BLaER1 (cell line): ENCODE measurements around the gene RCOR2.
A peak's percentile ranks its signal among the peaks of the same experiment; 100 is the strongest.

ENCODE experiments used
- H3K27ac ChIP-seq: shearing (Covaris generic); formaldehyde crosslinking; 2 replicates; pipeline ENCODE4 v1.8.1; 2022
- H3K27me3 ChIP-seq: shearing (Covaris generic); formaldehyde crosslinking; 2 replicates; pipeline ENCODE4 v1.8.1; 2022
- H3K36me3 ChIP-seq: shearing (Covaris generic); formaldehyde crosslinking; 2 replicates; pipeline ENCODE4 v1.8.1; 2022
- H3K4me1 ChIP-seq: shearing (Covaris generic); formaldehyde crosslinking; 2 replicates; pipeline ENCODE4 v1.8.1; 2022
- H3K4me2 ChIP-seq: shearing (Covaris generic); formaldehyde crosslinking; 2 replicates; pipeline ENCODE4 v1.8.1; 2022
- H3K4me3 ChIP-seq: shearing (Covaris generic); formaldehyde crosslinking; 2 replicates; pipeline ENCODE4 v1.8.1; 2022
- H3K9ac ChIP-seq: shearing (Covaris generic); formaldehyde crosslinking; 2 replicates; pipeline ENCODE4 v1.8.1; 2022
- H3K9me3 ChIP-seq: shearing (Covaris generic); formaldehyde crosslinking; 2 replicates; pipeline ENCODE4 v1.8.1; 2022
- H4K20me1 ChIP-seq: shearing (Covaris generic); formaldehyde crosslinking; 2 replicates; pipeline ENCODE4 v1.8.1; 2022
- Cebpa-rat ChIP-seq: shearing (Covaris generic); IDR thresholded peaks from 2 replicates; pipeline ENCODE4 v1.8.1; 2022

The RCOR2 gene

GRCh38 chr11:63915961-63916836, 765 bp downstream of the RCOR2 start:
- H3K27me3 ChIP-seq, result no peaks in the 10 kb centered on the region
- H3K27ac ChIP-seq, result peak overlapping the region; percentile 96
- H4K20me1 ChIP-seq, result peaks cover 33% of the 10 kb centered on the region
- peak overlapping the region; percentile 99 for H3K4me2 ChIP-seq
- H3K9me3 ChIP-seq, result no peaks in the 10 kb centered on the region
- H3K9ac ChIP-seq, result peak overlapping the region; percentile 93
- peaks cover 28% of the 10 kb centered on the region for H3K36me3 ChIP-seq
- H3K4me3 ChIP-seq, result peak overlapping the region; percentile 86
- H3K4me1 ChIP-seq, result peaks cover 70% of the 10 kb centered on the region
- TF ChIP-seq Cebpa-rat, result no peak

- Histone ChIP-seq H3K27me3 (no peaks in the 10 kb centered on the region), H3K4me2 (peak overlapping the region; percentile 99), H3K36me3 (peaks cover 28% of the 10 kb centered on the region), H3K27ac (peak overlapping the region; percentile 56), H3K9ac (peak overlapping the region; percentile 93), H4K20me1 (peaks cover 43% of the 10 kb centered on the region), H3K4me1 (peaks cover 70% of the 10 kb centered on the region), H3K9me3 (no peaks in the 10 kb centered on the region), H3K4me3 (peak overlapping the region; percentile 86)
- no peak for TF ChIP-seq Cebpa-rat
These were observed 1.9 kb downstream of the RCOR2 start for GRCh38 chr11:63914896-63915691.

GRCh38 chr11:63913866-63914830, 2.8 kb downstream of the RCOR2 start:
- peaks cover 28% of the 10 kb centered on the region for H3K36me3 ChIP-seq
- TF ChIP-seq Cebpa-rat, result no peak
- peaks cover 49% of the 10 kb centered on the region for H4K20me1 ChIP-seq
- no peaks in the 10 kb centered on the region for H3K27me3 ChIP-seq
- H3K9ac ChIP-seq, result peak overlapping the region; percentile 59
- no peaks in the 10 kb centered on the region for H3K9me3 ChIP-seq
- peak overlapping the region; percentile 99 for H3K4me2 ChIP-seq
- no peak overlapping the region for H3K27ac ChIP-seq
- no peak overlapping the region; the same call in 1 of the 2 replicates for H3K4me3 ChIP-seq
- H3K4me1 ChIP-seq, result peaks cover 70% of the 10 kb centered on the region

GRCh38 chr11:63912678-63913077, 4.3 kb downstream of the RCOR2 start:
- H4K20me1 ChIP-seq, result peaks cover 64% of the 10 kb centered on the region
- no peak overlapping the region; the same call in 1 of the 2 replicates for H3K27ac ChIP-seq
- TF ChIP-seq Cebpa-rat, result no peak
- no peak overlapping the region for H3K4me3 ChIP-seq
- H3K9me3 ChIP-seq, result no peaks in the 10 kb centered on the region
- H3K27me3 ChIP-seq, result no peaks in the 10 kb centered on the region
- H3K9ac ChIP-seq, result no peak overlapping the region
- peaks cover 72% of the 10 kb centered on the region for H3K4me1 ChIP-seq
- no peak overlapping the region for H3K4me2 ChIP-seq
- H3K36me3 ChIP-seq, result peaks cover 30% of the 10 kb centered on the region

GRCh38 chr11:63911876-63912275, 5.1 kb downstream of the RCOR2 start:
- H3K27ac ChIP-seq, result no peak overlapping the region
- no peaks in the 10 kb centered on the region for H3K9me3 ChIP-seq
- H3K4me3 ChIP-seq, result no peak overlapping the region
- TF ChIP-seq Cebpa-rat, result no peak
- H3K9ac ChIP-seq, result peak overlapping the region; percentile 58; the same call in 1 of the 2 replicates
- peak overlapping the region; percentile 93; the same call in 1 of the 2 replicates for H3K4me2 ChIP-seq
- peaks cover 72% of the 10 kb centered on the region for H4K20me1 ChIP-seq
- peaks cover 80% of the 10 kb centered on the region for H3K4me1 ChIP-seq
- peaks cover 32% of the 10 kb centered on the region for H3K36me3 ChIP-seq
- H3K27me3 ChIP-seq, result no peaks in the 10 kb centered on the region

- Histone ChIP-seq H3K9me3 (no peaks in the 10 kb centered on the region), H3K4me3 (no peak overlapping the region), H3K9ac (peak overlapping the region; percentile 58; the same call in 1 of the 2 replicates), H3K4me1 (peaks cover 85% of the 10 kb centered on the region), H3K36me3 (peaks cover 32% of the 10 kb centered on the region), H3K27ac (peak overlapping the region; percentile 65; the same call in 1 of the 2 replicates), H3K27me3 (no peaks in the 10 kb centered on the region), H3K4me2 (peak overlapping the region; percentile 93), H4K20me1 (peaks cover 73% of the 10 kb centered on the region)
- TF ChIP-seq Cebpa-rat, result no peak
These were observed 5.5 kb downstream of the RCOR2 start for GRCh38 chr11:63911440-63911839.

GRCh38 chr11:63910675-63911074, 6.3 kb downstream of the RCOR2 start:
- H4K20me1 ChIP-seq, result peaks cover 69% of the 10 kb centered on the region
- H3K9ac ChIP-seq, result peak overlapping the region; percentile 66; the same call in 1 of the 2 replicates
- peak overlapping the region; percentile 65 for H3K27ac ChIP-seq
- H3K9me3 ChIP-seq, result no peaks in the 10 kb centered on the region
- no peak overlapping the region for H3K4me3 ChIP-seq
- peak overlapping the region; percentile 93 for H3K4me2 ChIP-seq
- no peaks in the 10 kb centered on the region for H3K27me3 ChIP-seq
- no peak for TF ChIP-seq Cebpa-rat
- peaks cover 38% of the 10 kb centered on the region for H3K36me3 ChIP-seq
- peaks cover 88% of the 10 kb centered on the region for H3K4me1 ChIP-seq

GRCh38 chr11:63909591-63910506, 7.1 kb downstream of the RCOR2 start:
- Histone ChIP-seq H3K9ac (peak overlapping the region; percentile 66), H3K9me3 (no peaks in the 10 kb centered on the region), H3K27ac (peak overlapping the region; percentile 65), H3K36me3 (peaks cover 44% of the 10 kb centered on the region), H3K4me2 (peak overlapping the region; percentile 93), H3K27me3 (no peaks in the 10 kb centered on the region), H3K4me3 (peak overlapping the region; percentile 51), H4K20me1 (peaks cover 62% of the 10 kb centered on the region), H3K4me1 (peaks cover 87% of the 10 kb centered on the region)
- TF ChIP-seq Cebpa-rat, result no peak
